HEK293 (cell line): Measurements from ENCODE around the gene ISG15.
A peak's percentile ranks its signal among the peaks of the same experiment; 100 is the strongest.

Source experiments
- CTCF ChIA-PET: fragments of 350-600 bp; formaldehyde crosslinking; extraction: SDS; loops from one replicate; lab custom pipeline; 2021; ENCODE audit warnings: antibody characterized with exemption; lab: Yijun Ruan, JAX
- POLR2A ChIA-PET: fragments of 300-600 bp; formaldehyde crosslinking; extraction: SDS; loops from one replicate; lab custom pipeline; 2020; ENCODE audit warnings: antibody characterized with exemption, inconsistent platforms; lab: Yijun Ruan, JAX
- H3K27ac ChIP-seq: fragments of 200-500 bp; sonication (Bioruptor generic); 2 replicates; pipeline ENCODE4 v1.5.1; 2014; ENCODE audit warnings: low read depth, low read length, control low read depth, inconsistent platforms; ENCODE audit errors: extremely low read depth
- H3K36me3 ChIP-seq, 2 experiments: fragments of 200-500 bp in 1 of 2; sonication (Bioruptor generic) in 1 of 2; 1 replicate in 1 of 2; 2 replicates in 1 of 2; pipeline ENCODE4 v1.5.1; 2014 to 2017; ENCODE audit warnings: inconsistent platforms in 2 of 2, low read length in 2 of 2; ENCODE audit not compliant: control insufficient read depth in 2 of 2, insufficient read depth in 1 of 2
- H3K4me1 ChIP-seq: fragments of 200-500 bp; sonication (Bioruptor generic); 2 replicates; pipeline ENCODE4 v1.5.1; 2014; ENCODE audit warnings: mild to moderate bottlenecking, low read length, inconsistent platforms; ENCODE audit not compliant: control insufficient read depth, insufficient read depth
- H3K4me3 ChIP-seq: 2 replicates; pipeline ENCODE4 v1.5.1; 2011; ENCODE audit warnings: low read depth, mild to moderate bottlenecking, control low read depth, low read length, moderate library complexity
- H3K9me3 ChIP-seq: fragments of 200-500 bp; sonication (Bioruptor generic); 2 replicates; pipeline ENCODE4 v1.5.1; 2014; ENCODE audit warnings: low read depth, low read length, inconsistent platforms; ENCODE audit not compliant: control insufficient read depth, insufficient read depth
- KLF1 ChIP-seq: fragments of 450-650 bp; formaldehyde crosslinking; IDR thresholded peaks from 2 replicates; pipeline ENCODE4 v1.5.1; 2016; ENCODE audit warnings: missing biosample characterization, missing genetic modification characterization
- ZBTB48 ChIP-seq: fragments of 450-650 bp; formaldehyde crosslinking; IDR thresholded peaks from 2 replicates; pipeline ENCODE4 v1.5.1; 2016; ENCODE audit warnings: missing biosample characterization, missing genetic modification characterization
- ZBTB6 ChIP-seq: fragments of 450-650 bp; formaldehyde crosslinking; IDR thresholded peaks from 2 replicates; pipeline ENCODE4 v1.5.1; 2017; ENCODE audit warnings: missing biosample characterization, missing genetic modification characterization
- ZBTB8A ChIP-seq: fragments of 450-650 bp; formaldehyde crosslinking; IDR thresholded peaks from 2 replicates; pipeline ENCODE4 v1.5.1; 2016; ENCODE audit warnings: missing biosample characterization, missing genetic modification characterization
- ZNF2 ChIP-seq: fragments of 450-650 bp; formaldehyde crosslinking; IDR thresholded peaks from 2 replicates; pipeline ENCODE4 v1.5.1; 2016; ENCODE audit warnings: missing biosample characterization, missing genetic modification characterization
- ZNF394 ChIP-seq: fragments of 450-650 bp; formaldehyde crosslinking; IDR thresholded peaks from 2 replicates; pipeline ENCODE4 v1.5.1; 2016; ENCODE audit warnings: missing biosample characterization, missing genetic modification characterization, mild to moderate bottlenecking, moderate library complexity, borderline replicate concordance
- ZNF510 ChIP-seq: fragments of 450-650 bp; formaldehyde crosslinking; IDR thresholded peaks from 2 replicates; pipeline ENCODE4 v1.5.1; 2018; ENCODE audit warnings: mild to moderate bottlenecking, missing genetic modification characterization, missing biosample characterization; ENCODE audit not compliant: insufficient replicate concordance
- ZNF600 ChIP-seq: fragments of 450-650 bp; formaldehyde crosslinking; IDR thresholded peaks from 2 replicates; pipeline ENCODE4 v1.5.1; 2016; ENCODE audit warnings: missing biosample characterization, missing genetic modification characterization
- ZNF624 ChIP-seq: fragments of 450-650 bp; formaldehyde crosslinking; IDR thresholded peaks from 2 replicates; pipeline ENCODE4 v1.5.1; 2017; ENCODE audit warnings: missing biosample characterization, missing genetic modification characterization
- TF ChIP-seq, protein P1 (sequence below): fragments of 450-650 bp; formaldehyde crosslinking; IDR thresholded peaks from 2 replicates; pipeline ENCODE4 v1.5.1; 2016; ENCODE audit warnings: missing biosample characterization, missing genetic modification characterization
- TF ChIP-seq, protein P2 (sequence below): fragments of 450-650 bp; formaldehyde crosslinking; IDR thresholded peaks from 2 replicates; pipeline ENCODE4 v1.5.1; 2016; ENCODE audit warnings: missing biosample characterization, missing genetic modification characterization
- TF ChIP-seq, protein P3 (sequence below): fragments of 450-650 bp; formaldehyde crosslinking; IDR thresholded peaks from 2 replicates; pipeline ENCODE4 v1.5.1; 2017; ENCODE audit warnings: missing biosample characterization, missing genetic modification characterization
- TF ChIP-seq, protein P4 (sequence below): fragments of 450-650 bp; formaldehyde crosslinking; optimal IDR thresholded peaks from 2 replicates; pipeline ENCODE3; 2016; ENCODE audit warnings: missing biosample characterization, mild to moderate bottlenecking, missing genetic modification characterization

ISG15 gene

GRCh38 chr1:967466-968343 lies 45.6 kb upstream of the ISG15 start:
- no peak overlapping the region for H3K27ac ChIP-seq
- no peak overlapping the region for H3K4me3 ChIP-seq
- H3K4me1 ChIP-seq, result peaks cover 5% of the 10 kb centered on the region
- TF ChIP-seq KLF1 (tag by site-specific recombination) (peak; percentile 41; the same call in 1 of the 2 replicates), ZBTB6 (tag by site-specific recombination) (peak; percentile 68), ZNF624 (tag by site-specific recombination) (no peak)
- H3K9me3 ChIP-seq, result no peaks in the 10 kb centered on the region
- CTCF ChIA-PET, result interaction anchor here (1.0 to 1.5 kb wide), 3 partner anchors 17 to 96 kb away, joined by 3 to 4 read pairs (median 4); no protein-coding TSS in a partner anchor
- H3K36me3 ChIP-seq, result peaks cover 0 to 24% of the 10 kb centered on the region in 2 experiments; a peak in 1 of 3 replicates
- POLR2A ChIA-PET, result interaction anchor here (1.0 to 1.5 kb wide), 5 partner anchors 8 to 52 kb away, joined by 3 to 28 read pairs (median 6); partner anchors contain the start of genes AGRN and NOC2L

DNA sequence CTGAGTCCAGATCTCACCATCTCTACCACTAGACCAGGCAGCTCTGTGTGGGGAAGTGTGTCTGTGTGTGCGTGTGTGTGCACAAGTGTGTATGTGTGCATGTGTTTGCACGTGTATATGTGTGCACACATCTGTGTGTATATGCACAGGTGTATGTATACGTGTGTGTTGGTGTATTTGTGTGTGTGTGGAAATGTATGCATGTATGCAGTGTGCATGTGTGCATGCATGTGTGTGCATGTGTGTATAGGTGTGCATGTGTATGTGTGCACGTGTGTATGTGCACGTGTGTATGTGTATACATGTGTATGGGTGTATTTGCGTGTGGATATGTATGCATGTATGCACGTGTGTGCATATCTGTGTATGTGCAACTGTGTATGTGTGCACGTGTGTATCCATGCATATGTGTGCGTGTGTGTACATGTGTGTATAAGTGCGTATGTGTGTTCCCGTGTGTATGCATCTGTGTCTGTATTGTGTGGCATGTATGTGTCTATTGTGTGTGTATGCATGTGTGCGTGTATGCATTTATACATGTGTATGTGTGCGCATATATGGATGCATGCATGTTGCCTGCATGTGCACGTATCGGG lies 43.9 kb upstream of the ISG15 start:
- H3K36me3 ChIP-seq, result peaks cover 0 to 8% of the 10 kb centered on the region in 2 experiments; a peak in 1 of 3 replicates
- ChIA-PET POLR2A (no interaction called here), CTCF (interaction anchor here (0.6 kb wide), 1 partner anchor 64 kb away, joined by 3 read pairs; no protein-coding TSS in a partner anchor)

GRCh38 chr1:970242-970972 lies 42.9 kb upstream of the ISG15 start:
- TF ChIP-seq ZNF600 (tag by site-specific recombination) (peak; percentile 54; the same call in 1 of the 2 replicates), ZBTB8A (no peak), ZBTB48 (tag by site-specific recombination) (no peak), ZNF394 (tag by site-specific recombination) (no peak)
- TF ChIP-seq, protein P1, sequence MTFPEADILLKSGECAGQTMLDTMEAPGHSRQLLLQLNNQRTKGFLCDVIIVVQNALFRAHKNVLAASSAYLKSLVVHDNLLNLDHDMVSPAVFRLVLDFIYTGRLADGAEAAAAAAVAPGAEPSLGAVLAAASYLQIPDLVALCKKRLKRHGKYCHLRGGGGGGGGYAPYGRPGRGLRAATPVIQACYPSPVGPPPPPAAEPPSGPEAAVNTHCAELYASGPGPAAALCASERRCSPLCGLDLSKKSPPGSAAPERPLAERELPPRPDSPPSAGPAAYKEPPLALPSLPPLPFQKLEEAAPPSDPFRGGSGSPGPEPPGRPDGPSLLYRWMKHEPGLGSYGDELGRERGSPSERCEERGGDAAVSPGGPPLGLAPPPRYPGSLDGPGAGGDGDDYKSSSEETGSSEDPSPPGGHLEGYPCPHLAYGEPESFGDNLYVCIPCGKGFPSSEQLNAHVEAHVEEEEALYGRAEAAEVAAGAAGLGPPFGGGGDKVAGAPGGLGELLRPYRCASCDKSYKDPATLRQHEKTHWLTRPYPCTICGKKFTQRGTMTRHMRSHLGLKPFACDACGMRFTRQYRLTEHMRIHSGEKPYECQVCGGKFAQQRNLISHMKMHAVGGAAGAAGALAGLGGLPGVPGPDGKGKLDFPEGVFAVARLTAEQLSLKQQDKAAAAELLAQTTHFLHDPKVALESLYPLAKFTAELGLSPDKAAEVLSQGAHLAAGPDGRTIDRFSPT, result 0 out of 2 replicates have a peak, but pooled peaks have one; percentile 20
- TF ChIP-seq, all 188 proteins: peak for 2
- Histone ChIP-seq H3K27ac (no peak overlapping the region), H3K4me3 (no peak overlapping the region), H3K4me1 (peaks cover 5% of the 10 kb centered on the region), H3K9me3 (no peaks in the 10 kb centered on the region), H3K36me3 (peaks cover 0 to 2% of the 10 kb centered on the region in 2 experiments; a peak in 1 of 3 replicates)
- ChIA-PET CTCF (no interaction called here), POLR2A (no interaction called here)

More for the DNA sequence above, 43.9 kb upstream of the ISG15 start:
- H3K4me3 ChIP-seq, result no peak overlapping the region
- H3K9me3 ChIP-seq, result no peaks in the 10 kb centered on the region
- TF ChIP-seq, protein P2, sequence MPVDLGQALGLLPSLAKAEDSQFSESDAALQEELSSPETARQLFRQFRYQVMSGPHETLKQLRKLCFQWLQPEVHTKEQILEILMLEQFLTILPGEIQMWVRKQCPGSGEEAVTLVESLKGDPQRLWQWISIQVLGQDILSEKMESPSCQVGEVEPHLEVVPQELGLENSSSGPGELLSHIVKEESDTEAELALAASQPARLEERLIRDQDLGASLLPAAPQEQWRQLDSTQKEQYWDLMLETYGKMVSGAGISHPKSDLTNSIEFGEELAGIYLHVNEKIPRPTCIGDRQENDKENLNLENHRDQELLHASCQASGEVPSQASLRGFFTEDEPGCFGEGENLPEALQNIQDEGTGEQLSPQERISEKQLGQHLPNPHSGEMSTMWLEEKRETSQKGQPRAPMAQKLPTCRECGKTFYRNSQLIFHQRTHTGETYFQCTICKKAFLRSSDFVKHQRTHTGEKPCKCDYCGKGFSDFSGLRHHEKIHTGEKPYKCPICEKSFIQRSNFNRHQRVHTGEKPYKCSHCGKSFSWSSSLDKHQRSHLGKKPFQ (tag by site-specific recombination), result peak; percentile 87
- peak; percentile 31; the same call in 1 of the 2 replicates for TF ChIP-seq ZNF2 (tag by site-specific recombination)
- TF ChIP-seq, protein P3, sequence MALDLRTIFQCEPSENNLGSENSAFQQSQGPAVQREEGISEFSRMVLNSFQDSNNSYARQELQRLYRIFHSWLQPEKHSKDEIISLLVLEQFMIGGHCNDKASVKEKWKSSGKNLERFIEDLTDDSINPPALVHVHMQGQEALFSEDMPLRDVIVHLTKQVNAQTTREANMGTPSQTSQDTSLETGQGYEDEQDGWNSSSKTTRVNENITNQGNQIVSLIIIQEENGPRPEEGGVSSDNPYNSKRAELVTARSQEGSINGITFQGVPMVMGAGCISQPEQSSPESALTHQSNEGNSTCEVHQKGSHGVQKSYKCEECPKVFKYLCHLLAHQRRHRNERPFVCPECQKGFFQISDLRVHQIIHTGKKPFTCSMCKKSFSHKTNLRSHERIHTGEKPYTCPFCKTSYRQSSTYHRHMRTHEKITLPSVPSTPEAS (tag by site-specific recombination), result peak; percentile 84
- TF ChIP-seq, protein P4, sequence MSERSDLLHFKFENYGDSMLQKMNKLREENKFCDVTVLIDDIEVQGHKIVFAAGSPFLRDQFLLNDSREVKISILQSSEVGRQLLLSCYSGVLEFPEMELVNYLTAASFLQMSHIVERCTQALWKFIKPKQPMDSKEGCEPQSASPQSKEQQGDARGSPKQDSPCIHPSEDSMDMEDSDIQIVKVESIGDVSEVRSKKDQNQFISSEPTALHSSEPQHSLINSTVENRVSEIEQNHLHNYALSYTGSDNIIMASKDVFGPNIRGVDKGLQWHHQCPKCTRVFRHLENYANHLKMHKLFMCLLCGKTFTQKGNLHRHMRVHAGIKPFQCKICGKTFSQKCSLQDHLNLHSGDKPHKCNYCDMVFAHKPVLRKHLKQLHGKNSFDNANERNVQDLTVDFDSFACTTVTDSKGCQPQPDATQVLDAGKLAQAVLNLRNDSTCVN (tag by site-specific recombination), result peak; percentile 37
- peak; percentile 18; the same call in 1 of the 2 replicates for TF ChIP-seq KLF1 (tag by site-specific recombination)
- no peak for TF ChIP-seq ZNF510 (tag by site-specific recombination)
- TF ChIP-seq, all 188 proteins: peak for 5
- peaks cover 5% of the 10 kb centered on the region for H3K4me1 ChIP-seq
- no peak overlapping the region for H3K27ac ChIP-seq
